ENCODE data around the gene LIMCH1. TPM values are rescaled to one million over a fixed set of nuclear protein-coding genes. Genes with fewer than 3 reads are reported as not detected.
A peak's percentile ranks its signal among the peaks of the same experiment; 100 is the strongest.

LIMCH1 gene
- total RNA-seq, 1 experiment from 2014 or later, result 25.9 TPM

DNA sequence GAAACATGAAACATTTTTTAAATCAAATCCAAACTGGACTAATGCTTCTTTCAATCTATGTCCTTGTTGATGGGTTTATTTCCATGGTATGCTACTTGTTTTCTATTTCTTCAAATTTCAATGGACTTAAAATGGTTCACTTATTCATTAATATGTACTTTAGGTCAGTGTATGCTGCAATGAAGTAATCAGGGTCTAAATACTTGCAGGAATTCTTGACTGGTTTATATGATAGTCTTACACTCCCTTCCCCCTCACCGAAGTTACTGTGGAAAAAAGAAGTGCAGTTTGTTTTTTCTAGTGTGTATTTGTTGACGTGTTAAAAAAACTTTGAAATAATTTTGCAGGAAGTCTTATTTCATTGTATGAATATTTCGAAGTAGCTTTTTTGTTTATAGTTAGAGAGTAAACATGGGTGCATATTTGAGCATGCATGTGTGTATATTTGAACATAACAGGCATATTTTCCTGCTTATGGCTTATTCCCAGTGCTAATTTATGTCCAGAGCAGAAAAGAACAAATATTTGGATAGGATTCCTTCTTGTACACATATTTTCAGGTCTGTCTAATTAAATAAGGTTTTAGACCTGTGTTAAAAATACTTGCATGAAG, 65.0 kb downstream of the LIMCH1 start:
- no peak for DNase-seq (ENCODE audit: low read depth)

DNA sequence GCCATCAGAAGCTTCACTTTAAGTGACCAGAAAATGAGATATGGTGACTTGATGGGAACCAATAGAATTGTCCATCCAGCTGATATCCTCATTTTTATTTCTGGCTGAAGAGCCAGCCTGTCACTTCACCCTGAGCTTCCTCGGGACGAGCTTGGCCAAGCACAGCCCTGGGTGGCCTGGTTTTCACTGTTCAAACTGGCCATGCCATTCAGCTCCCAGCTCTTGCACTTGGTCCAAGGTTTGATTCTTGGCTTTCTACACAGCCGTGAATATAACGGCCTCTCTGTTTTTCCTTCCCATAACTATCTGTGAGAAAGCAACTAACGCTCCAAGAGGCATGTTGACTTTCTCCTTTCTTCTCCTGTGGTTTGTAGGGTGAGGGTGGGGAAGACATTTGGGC, 71.9 kb downstream of the LIMCH1 start:
- no peak for DNase-seq (ENCODE audit: low read depth)

DNA sequence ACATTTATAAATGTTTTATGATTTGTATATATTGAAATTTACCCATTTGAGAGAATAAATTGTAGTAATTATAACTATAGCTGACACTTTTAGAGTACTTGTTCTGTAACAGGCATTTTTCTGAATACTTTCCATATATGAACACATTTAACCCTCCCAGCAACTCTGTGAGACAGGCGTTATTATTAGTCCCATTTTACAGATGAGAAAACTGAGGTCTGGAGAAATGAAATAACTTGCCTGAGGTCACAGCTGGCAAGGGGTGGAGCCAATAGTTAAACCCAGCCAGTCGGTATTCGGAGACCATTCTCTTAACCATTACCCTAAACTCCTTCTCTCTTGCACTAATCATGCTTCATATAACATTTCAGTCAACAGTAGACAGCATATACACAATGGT, 72.5 kb downstream of the LIMCH1 start:
- no peak for DNase-seq (ENCODE audit: low read depth)

DNA sequence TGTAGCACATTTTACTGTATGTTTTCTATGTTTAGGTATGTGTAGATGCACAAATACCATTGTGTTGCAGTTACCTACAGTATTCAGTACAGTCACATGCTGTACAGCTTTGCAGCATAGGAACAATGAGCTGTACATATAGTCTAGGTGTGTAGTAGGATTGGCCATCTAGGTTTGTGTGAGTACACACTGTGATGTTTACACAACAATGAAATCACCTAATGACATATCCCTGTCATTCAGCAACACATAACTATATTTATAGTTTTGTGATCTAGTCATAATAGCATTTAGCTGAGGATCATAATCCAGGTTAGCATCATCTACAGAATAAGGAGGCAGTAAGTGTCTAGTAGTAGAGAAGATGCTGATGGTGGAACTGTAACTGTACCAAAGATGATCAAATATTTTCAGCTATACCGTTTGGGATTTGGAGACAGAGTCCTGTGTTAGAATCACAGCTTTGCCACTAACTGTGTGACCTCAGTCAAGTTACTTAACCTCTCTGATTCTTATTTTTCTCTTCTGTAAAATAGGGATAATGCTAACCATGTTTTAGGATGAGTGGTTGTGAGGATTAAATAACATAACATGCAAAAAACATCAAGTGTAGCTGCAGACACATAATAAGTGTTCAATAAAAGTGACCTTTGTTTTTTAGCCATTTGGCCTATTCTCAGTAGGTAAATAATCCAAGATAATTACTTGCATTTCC, 73.3 kb downstream of the LIMCH1 start:
- DNase-seq (ENCODE audit: low read depth), result no peak

DNA sequence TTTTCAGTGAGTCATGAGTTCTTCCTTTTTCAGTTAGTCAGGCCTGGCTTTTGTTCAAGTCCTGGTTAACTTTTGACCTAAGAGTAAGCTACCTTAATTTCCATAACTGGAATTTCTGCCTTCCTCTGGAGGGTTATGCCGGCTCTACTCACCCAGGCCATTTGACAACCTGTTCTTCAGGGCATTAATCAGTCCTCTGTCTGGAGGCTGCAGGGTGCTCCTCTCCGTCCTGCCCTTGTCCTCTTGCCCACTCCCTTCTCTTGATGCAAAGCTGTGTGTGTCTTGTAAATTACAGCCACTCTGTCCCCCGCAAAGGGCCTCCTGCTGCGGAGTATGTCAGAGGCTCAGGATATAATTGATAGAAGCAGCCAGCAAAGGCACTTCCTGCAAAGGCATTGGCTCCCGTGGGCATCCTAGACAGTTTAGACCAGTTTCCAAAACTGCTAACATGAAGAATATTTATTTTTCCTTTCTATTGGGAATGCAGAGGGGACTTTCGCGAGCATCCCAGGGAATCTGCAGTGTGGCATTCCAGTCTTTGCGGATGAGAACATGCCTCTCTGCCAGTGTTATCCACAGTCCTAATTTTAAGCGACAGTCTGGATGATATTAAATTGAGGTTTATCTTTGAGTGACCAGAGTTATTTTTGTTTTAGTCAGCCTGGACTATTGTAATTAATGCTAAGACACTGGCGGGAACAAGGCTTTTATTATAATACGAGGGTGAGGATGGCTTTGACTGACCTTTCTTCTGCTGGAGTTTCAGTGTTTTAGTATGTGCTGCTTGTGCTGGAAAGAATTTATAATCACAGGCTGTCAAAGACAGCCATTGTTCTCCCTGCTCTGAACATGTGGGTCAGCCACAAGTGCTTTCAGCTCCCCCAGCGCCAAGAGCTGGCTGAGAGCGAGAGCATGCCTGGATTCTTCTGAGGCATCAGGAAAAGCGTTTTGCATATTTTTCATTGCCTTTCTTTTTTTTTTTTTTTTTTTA, 74.2 kb downstream of the LIMCH1 start:
- DNase-seq (ENCODE audit: low read depth), result peak; percentile 53

DNA sequence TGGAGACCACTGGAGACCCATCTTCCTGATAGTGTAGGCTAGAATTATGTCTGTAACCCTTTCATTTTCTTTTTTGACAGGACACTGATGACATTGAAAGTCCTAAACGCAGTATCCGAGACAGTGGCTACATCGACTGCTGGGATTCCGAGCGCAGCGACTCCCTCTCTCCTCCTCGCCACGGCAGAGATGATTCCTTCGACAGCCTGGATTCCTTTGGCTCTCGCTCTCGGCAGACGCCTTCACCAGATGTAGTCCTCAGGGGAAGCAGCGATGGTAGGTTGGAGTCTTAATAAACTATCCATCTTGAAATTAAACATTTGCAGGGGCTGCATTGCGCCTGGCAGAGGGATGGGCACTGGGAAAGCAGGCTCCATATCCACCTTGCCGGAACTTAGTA, 75.4 kb downstream of the LIMCH1 start:
- DNase-seq (ENCODE audit: low read depth), result no peak

DNA sequence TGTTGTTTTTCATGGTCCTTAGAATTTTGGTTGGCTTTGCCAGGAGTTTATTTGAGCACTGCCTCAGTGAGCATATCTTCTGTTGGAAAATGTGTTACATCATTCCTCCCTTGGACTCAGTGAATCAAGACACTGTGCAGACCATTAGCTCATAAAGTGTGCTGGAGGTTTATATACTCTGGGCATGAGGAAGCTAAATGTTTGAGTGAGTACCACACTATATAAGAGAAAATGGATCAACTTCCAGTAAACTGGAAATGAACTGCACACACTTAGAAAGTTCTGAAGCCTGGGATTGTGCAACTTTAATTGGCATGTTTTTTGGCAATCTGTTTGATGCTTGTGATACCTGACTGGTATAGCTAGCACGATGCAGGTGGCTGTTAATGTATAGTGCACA, 75.9 kb downstream of the LIMCH1 start:
- no peak for DNase-seq (ENCODE audit: low read depth)

DNA sequence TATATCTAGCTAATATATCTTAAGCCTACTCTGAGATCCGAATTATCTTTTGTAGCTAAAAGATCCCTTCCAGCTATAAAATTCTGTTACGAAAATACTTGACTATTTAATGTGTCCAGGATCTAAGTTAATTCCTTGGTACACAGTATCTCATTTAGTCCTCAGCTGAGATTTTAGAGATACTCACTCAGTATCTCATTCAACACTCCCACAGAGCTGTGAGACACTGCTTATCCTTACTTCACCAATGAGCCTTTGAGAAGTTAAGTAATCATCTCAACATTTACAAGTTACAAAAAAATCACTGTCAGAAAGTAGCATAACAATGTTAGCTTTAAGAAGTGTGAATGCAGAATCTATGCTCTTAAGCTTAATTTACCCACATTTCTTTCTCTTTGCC, 76.6 kb downstream of the LIMCH1 start:
- no peak for DNase-seq (ENCODE audit: low read depth)

DNA sequence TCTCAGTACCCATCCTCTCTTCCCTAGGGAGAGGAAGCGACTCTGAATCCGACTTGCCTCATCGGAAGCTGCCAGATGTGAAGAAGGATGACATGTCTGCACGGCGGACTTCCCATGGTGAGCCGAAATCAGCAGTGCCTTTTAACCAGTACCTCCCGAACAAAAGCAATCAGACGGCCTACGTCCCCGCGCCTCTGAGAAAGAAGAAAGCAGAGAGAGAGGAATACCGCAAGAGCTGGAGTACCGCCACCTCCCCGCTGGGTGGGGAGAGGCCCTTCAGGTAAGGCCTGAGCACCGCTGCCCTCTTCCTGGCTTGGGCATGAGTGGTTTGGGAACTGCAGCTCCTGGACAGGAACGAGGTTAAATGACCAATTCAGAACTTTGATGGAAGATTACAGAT, 81.2 kb downstream of the LIMCH1 start:
- DNase-seq (ENCODE audit: low read depth), result no peak

DNA sequence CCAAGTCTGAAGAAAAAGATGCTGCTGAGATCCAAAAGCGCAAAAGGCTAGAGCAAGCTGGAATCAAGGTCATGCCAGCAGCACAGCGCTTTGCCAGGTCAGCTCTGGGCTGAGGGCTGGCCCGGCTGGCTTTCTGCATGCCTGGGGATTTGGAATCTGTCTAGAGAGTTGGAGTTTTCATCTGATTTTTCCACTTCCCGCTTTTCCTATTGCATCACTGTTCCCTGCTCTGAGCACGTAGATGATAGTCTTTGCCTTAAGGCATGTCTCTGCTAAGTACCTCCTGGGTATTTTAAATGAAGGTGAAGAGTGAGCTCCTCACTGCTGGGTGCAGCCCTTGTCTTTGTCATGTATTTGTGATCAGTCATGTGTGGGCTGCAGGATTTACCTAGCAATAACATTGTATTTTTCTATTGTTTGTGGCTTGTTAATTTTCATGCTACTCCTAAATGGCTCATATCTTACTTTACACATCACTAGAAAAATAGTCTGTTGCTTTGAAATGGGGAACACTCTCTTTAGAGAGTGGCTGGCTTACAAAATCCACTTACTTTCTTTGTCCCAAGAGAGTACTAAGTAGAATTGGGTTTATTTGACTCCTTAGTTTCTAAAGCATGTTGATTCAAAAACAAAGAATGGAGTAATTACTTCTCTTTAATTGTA, 82.8 kb downstream of the LIMCH1 start:
- DNase-seq (ENCODE audit: low read depth), result no peak

DNA sequence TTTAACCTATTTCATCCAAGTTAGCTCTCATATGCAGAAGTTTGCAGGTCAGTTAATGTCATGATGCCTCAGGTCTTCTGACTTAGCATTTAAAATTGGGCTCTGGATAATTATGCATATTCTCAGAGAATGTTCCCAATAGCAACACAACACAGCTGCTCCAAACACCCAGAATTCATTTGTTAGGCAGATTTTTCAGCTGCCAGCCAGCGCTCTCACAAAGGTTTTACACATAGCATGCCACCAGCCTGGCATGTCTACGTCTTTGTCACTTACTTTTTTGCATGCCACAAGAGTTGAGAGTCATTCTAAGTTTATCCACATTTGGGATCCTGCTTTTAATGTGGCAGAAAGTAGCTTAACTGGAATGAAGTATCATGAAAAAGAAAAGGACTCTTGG, 84.8 kb downstream of the LIMCH1 start:
- DNase-seq (ENCODE audit: low read depth), result no peak

DNA sequence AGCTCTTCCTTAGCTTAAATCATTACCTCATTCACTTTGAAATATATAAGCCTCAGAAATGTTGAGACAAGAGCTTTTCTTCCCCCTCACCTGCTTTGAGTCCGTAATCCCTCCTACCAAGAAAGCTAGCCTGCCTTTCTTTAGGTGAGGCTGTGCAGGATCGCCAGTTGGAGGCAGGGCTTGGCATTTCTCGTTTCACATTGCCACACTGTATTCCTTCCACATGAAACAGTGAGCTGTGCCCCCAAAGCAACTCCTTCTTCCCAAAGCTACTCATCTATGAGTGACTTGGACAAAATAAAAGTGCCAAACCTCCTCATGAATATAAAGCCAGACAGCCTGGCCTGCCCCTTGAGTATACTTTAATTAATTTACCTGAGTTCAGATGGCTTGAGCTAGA, 86.8 kb downstream of the LIMCH1 start:
- DNase-seq (ENCODE audit: low read depth), result no peak

DNA sequence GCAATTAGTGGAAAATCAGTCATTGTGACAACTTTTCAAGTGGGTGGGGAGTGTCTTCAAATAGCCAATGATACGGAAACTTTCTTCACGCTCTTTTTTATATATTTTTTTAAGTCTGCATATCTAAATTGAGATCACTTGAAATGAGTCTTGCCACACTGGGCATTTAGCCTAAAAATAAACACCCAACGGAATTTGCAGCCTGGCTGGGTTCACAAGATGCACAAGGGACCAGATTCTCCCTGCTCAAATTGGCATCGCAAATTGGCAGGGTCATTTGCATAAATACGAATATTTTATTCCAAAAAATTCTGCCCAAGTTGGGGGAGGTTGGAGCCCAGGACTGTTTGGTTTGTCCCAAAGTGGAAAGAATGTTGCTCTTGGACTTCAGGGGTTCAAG, 87.6 kb downstream of the LIMCH1 start:
- DNase-seq (ENCODE audit: low read depth), result no peak

DNA sequence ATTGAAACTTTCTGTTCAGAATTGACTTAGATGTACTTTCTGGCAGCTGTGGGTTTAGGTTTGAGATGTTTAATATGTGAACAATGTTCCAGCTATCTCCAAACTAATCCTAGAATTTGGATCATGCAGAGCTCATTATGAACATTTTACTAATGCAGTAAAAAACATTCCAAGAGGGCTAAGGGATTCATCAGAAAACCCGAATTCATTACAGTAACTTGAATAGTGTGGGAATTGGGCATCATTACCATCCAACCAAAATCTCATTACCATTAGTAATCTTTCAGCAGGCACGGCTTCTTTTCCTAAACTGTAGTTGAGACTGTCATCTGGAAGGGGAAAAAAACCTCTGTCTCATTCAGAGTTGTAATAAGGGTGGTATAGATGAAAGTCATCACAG, 91.0 kb downstream of the LIMCH1 start:
- no peak for DNase-seq (ENCODE audit: low read depth)

DNA sequence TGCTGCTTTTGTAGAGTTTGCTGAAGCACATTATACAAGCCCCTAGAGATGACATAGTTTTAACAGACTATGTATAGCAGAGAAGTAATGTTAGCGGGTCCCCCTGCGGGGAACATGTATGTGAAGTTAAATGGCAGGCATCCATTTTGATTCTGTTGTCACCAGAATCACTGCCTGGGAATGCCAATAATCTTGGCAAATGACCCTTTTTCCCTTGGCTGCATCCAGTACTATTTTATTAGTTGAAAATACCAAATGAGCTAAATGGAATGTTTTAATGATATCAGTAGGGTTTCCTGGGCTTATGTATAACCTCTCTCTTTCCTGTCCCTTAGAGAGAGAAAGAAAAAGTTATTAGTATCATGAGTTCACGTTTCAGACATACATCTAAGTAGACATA, 93.6 kb downstream of the LIMCH1 start:
- DNase-seq (ENCODE audit: low read depth), result no peak

DNA sequence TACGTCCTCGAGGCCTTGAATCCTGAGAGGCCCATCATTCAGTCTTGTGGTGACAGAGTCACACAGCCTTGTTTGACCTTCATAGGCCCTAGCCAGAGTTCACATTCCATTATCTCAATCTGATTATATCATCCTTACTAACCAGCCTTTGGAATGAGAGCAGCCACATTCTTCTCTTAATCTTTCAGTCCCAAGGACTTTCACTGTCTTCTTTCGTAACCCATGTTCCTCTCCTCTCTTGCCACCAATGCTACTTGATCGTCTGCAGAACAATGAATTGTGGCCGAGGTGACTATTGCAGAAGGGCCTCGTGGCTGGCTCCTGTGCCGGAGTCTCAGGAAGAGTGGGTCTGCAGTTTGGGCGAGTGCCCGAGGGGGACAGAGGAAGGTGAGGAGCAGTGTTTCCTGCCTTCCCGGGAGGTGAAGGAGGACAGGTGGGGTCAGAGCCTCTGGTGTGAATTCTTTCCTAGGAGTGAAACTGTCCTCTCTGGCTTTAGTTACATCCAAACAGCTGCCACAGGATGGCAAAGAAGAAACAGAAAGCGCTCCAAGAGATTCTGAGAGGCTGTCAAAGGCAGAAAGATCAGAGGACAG, 94.6 kb downstream of the LIMCH1 start:
- DNase-seq (ENCODE audit: low read depth), result no peak

DNA sequence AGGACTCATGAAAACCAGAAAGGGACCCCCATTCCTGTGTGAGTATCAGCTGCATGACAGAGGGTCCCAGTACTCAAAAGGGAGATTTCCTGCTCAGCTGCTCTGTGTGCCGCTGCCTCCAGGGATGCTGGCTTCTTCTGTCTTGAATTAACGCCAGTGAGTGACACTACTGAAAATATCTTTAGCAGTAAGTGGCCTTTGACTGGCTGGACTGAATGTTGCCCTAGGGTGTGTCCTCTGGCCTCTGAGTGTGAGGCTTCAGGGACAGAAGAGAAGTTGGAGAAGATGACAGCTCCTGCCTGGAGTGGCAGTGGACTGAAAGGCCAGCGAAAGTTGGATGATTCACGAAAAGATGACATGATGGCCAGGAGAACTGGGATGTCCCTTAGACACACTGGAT, 95.4 kb downstream of the LIMCH1 start:
- no peak for DNase-seq (ENCODE audit: low read depth)

DNA sequence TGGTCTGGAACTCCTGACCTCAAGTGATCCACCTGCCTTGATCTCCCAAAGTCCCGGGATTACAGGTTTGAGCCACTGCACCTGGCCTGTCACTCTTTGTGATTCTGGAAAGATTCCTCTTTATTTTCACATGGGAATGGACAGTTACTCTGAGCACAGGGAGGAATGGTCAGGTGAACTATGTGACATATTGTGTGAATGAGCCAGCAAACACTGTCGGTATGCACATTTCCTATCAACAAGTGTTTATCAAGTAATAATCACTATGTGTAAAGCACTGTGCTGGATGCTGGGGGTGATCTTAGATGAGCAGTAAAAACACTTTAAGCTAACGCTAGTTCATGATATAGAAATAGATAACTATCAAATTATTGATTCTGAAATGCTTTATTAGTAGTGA, 97.5 kb downstream of the LIMCH1 start:
- DNase-seq (ENCODE audit: low read depth), result no peak

DNA sequence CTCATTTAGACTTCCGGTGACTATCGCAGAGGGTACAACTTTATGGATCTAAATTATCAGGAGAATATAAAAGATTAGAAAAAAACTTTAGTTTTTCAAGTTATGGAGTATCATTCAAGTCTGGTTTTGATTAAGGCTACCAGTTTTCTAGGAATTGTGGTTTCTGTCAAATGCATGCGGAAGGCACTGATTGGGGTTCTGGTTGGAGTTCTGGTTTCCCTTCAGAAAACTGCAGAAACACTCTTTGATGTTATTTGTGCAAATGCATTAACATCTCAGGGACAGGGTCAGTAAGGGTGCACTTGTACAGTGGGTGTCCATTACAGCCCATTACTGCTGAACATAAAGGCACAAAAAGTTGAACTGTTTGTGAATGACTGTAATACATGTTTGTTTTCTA, 100.2 kb downstream of the LIMCH1 start:
- DNase-seq (ENCODE audit: low read depth), result no peak

DNA sequence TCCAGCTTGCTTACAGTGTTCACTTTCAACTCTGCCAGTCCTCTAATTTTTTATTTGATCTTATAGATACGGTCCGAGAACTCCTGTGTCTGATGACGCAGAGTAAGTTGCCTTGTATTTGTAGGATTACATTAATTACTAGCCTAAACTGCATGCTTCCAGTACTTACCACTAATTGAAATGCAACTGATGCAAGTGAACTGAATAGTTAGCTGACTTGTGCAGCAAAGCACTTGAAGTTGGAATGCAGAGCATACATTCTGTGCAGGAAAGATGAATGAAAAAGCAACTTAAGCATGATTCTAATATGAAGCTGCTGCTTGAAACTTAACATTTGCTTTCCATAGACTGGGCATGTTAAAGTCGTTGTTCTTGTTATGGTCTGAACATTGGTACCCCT, 100.9 kb downstream of the LIMCH1 start:
- no peak for DNase-seq (ENCODE audit: low read depth)

DNA sequence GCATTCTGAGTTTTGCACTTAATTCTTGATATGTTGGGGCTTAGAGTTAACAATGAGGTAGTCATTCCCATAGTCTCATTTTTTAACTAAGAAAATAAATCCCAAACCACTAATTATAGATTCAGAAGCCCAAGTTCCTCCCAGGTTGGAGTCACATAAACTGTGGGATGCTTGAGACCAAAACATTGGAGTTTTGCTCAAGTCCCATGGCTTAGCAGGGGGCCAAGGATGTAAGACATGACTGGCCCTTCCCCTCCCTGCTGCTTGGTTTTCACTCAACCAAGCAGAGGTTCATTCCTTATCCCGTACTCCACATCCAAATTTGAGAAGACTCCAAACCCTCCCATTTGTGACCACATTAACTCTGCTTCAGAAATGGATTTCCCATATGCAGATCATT, 101.3 kb downstream of the LIMCH1 start:
- no peak for DNase-seq (ENCODE audit: low read depth)
